GM21360 (cell line): Measurements from ENCODE around the gene RERE.

Experiments used
- ATAC-seq: cut with Tn5 transposase; IDR thresholded peaks from one replicate; pipeline ENCODE4 v1.9.1; 2021; ENCODE audit warnings: mild to moderate bottlenecking, moderate library complexity; ENCODE audit not compliant: unreplicated experiment

Gene RERE

GRCh38 chr1:8554956-8555534 lies 262.4 kb downstream of the RERE start:
- ATAC-seq, result no peak

DNA sequence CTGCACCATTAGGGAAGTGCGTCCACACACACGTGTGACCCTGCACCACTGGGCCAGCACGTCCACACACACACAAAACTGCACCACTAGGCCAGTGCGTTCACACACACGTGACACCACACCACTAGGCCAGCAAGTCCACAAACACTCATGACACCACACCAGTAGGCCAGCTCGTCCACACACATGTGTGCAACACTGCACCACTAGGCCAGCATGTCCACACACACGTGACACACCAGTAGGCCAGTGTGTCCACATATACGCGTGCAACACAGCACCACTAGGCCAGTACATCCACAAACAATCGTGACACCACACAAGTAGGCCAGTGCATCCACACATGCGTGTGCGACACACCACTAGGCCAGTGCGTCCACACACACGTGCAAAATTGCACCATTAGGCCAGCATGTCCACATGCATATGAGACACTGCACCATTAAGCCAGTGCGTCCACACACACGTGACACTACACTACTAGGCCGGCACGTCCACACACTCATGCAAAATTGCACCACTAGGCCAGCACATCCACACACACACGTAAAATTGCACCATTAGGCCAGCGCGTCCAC lies 264.5 kb downstream of the RERE start:
- no peak for ATAC-seq

GRCh38 chr1:8551613-8552489 lies 265.6 kb downstream of the RERE start:
- no peak for ATAC-seq

GRCh38 chr1:8551057-8551456 lies 266.4 kb downstream of the RERE start:
- ATAC-seq, result no peak

GRCh38 chr1:8547791-8548190 lies 269.6 kb downstream of the RERE start:
- no peak for ATAC-seq

GRCh38 chr1:8545078-8545477 lies 272.4 kb downstream of the RERE start:
- ATAC-seq, result no peak

GRCh38 chr1:8544644-8545043 lies 272.8 kb downstream of the RERE start:
- no peak for ATAC-seq

DNA sequence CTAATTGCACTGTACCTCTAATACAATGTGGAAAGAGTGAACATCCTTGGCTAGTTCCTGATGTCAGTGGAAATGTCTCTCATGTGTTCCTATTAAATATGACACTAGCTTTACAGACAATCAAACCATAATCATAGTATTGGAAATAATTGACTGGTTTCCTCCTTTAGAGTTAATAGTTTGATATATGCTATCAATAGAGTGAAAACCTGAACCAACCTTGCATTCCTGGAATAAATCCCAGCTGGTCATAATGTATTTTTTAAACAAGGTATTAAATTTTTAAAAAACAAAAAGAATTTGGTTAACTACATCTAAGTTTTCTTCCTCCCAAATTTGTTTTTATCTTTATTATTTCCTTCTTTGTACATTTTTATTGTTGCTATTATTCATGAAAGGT lies 273.5 kb downstream of the RERE start:
- no peak for ATAC-seq

DNA sequence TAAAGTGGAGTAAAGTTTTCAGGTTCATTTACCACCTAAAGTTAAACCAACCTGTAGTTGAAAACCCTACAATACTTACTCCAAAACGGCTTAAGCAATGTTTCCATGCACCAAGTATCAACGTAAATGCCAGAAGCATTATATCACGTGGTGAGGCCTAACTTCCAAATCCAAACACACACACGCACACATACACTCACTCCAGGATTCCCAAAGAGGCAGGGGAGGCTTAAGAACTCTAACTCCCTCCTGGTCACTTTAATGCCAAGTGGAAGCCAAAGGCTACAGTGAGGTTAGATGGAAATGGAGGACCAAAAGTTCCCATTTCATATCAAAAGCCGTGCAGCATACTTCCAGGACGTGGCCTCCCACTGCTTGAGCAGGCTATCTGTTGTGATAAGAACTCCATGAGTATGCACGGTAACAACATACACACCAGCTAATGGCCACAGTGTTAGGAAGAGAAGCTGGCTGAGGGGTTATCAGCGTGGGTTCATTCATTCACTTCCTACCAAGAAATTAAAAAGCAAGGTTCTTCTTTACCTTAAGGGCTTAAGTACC lies 275.4 kb downstream of the RERE start:
- ATAC-seq, result no peak

- ATAC-seq, result no peak
Observed at GRCh38 chr1:8540971-8541370, 276.5 kb downstream of the RERE start.

DNA sequence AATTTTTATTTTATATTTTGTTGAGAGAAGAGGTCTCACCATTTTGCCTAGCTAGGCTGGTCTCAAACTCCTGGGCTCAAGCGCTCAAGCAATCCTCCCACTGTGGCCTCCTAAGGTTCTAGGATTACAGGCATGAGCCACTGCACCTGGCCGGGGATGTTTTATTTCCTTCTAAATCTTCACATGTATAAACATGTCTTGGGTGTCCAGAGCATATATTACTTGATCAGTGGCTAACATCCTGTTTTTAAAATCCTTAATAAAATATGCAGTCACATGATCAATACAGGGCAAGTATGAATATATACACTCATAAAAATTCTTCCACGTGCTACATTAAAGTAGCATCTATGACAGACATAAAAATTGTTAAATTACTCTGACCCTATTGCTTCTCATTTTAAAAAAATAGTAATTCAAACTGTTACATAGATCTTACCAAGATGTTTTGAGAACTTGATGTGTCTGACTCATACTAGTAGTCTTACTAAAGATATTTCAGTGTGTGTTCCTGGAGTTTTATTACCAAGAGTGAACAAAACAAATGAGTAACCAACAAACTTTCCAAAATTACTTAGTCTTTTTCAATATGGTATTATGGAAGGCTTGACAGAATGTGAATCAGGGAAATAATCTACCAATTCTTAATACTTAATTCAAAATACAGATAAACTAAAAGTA lies 277.0 kb downstream of the RERE start:
- ATAC-seq, result no peak

GRCh38 chr1:8539683-8540082 lies 277.8 kb downstream of the RERE start:
- no peak for ATAC-seq

GRCh38 chr1:8538502-8538901 lies 278.9 kb downstream of the RERE start:
- no peak for ATAC-seq

- no peak for ATAC-seq
Observed at GRCh38 chr1:8537991-8538390, 279.4 kb downstream of the RERE start.

DNA sequence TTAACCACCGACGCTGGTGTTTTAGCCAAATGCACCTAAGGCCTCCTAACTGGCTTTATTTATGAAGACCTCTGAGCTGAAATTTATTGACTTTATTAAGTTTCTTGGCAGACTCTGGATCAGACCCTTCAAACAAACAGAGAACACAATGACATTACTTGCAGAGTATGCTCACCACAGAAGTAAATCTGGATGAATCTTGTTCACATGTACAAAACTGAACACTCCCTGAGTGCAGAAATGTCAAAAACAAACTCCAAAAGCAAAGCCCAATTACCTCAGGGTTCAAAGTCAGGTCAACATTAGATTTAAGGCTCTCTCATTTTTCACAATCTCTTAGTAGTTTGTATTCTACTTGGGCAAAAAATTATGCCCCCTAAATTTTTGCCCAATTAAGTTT lies 280.9 kb downstream of the RERE start:
- no peak for ATAC-seq

- no peak for ATAC-seq
Observed at GRCh38 chr1:8533907-8534306, 283.5 kb downstream of the RERE start.

DNA sequence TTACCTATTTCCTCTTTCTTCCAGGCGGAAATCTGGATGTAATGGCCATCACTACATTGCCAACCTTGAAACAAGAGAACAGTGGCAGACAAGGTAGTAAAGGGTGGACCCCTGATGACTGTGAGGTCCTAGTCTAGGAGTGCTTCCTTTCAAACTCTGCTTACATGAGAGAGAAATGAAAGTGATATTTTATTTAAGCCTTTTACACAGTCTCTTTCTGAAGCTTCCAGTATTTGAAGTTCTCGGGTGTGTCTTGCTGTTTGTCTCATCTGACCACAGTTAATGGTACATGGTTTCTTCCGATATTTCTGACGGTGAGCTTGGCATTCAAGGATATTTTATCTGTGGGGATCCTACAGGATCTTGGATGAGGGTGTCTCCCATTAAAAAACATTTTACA lies 284.3 kb downstream of the RERE start:
- peak; percentile 64 for ATAC-seq

- no peak for ATAC-seq
Observed at GRCh38 chr1:8529901-8530300, 287.5 kb downstream of the RERE start.

- ATAC-seq, result no peak
Observed at GRCh38 chr1:8527941-8528340, 289.5 kb downstream of the RERE start.

DNA sequence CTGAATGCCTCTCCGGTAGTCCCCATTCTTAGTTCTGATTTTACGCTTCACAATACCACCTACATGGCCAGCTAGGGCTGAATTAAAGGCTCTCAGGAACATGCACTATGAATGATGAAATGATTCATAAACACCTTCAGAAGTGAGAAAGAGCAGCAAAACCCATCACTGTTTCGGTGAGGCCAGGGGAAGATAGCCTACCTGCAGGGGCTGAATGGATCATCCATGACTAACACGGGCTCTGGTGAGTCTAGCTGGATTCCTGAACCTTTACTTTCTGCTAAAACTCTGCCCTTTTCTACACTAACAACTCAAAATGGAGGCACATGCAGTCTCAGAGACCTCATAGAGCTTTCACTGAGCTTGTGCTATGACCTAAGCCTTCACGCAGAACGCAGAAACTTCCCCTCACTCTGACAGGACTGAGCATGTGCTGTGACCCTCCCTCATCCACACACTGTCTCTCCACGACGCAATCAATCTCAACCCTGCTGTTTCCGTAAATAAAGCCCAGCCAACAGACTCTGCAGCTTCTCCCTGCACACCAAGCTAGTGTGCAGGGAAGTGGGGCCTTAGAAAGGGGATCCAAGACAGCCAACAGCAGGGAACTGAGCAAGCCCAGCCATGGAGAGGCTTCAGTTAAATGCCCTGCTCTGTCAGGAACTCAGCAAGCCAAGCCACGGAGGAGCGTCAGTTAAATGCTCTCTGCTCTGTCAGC lies 291.7 kb downstream of the RERE start:
- ATAC-seq, result peak; percentile 49

DNA sequence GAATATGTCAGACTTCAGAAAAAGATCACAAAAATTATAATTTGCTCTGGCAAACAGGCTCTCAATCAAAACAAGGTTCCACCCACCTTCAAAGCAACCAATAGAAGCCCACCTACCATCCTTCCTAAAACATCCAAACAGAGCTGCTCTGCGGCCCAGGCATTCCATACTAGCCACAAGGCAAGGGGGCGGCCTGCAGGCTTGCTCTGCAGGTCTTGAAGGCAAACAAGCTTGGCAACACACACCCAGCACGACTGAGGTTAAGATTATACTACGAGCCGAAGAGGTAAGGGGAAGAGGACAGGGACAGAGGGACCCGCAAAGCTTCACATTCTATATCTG lies 292.3 kb downstream of the RERE start:
- no peak for ATAC-seq
